Measurements from ENCODE around the gene SERPINE3.

- TF ChIP-seq RAD21 (conservative IDR thresholded peaks at IDR 0.05): no peak
- no peak for TF ChIP-seq CTCF (IDR thresholded peaks at IDR 0.05; ENCODE audit: poor library complexity, severe bottlenecking)
- no peak for TF ChIP-seq EP300 (conservative IDR thresholded peaks at IDR 0.05; ENCODE audit: poor library complexity, severe bottlenecking)
Measured at GRCh38 chr13:51370116-51370515, 30.6 kb downstream of the SERPINE3 start.
